Stimulated activated CD4-positive, alpha-beta T cell treated with anti-CD3 and anti-CD28 coated beads, TNF-alpha, amount 100 ng/mL, for 48 hours (primary cell): ENCODE results near the gene PLRG1.
A peak's percentile ranks its signal among the peaks of the same experiment; 100 is the strongest.
"Not testable (repeated sequence)": the region's sequence is repeated elsewhere in the genome, so short reads cannot be mapped to it uniquely, and the experiment has no call there.

ENCODE experiments used
- DNase-seq, 3 donors: peaks; one replicate each; pipeline ENCODE4 v3.0.0-alpha.2; 2020; ENCODE audit warnings: low read depth in 3 of 3

PLRG1 gene

DNA sequence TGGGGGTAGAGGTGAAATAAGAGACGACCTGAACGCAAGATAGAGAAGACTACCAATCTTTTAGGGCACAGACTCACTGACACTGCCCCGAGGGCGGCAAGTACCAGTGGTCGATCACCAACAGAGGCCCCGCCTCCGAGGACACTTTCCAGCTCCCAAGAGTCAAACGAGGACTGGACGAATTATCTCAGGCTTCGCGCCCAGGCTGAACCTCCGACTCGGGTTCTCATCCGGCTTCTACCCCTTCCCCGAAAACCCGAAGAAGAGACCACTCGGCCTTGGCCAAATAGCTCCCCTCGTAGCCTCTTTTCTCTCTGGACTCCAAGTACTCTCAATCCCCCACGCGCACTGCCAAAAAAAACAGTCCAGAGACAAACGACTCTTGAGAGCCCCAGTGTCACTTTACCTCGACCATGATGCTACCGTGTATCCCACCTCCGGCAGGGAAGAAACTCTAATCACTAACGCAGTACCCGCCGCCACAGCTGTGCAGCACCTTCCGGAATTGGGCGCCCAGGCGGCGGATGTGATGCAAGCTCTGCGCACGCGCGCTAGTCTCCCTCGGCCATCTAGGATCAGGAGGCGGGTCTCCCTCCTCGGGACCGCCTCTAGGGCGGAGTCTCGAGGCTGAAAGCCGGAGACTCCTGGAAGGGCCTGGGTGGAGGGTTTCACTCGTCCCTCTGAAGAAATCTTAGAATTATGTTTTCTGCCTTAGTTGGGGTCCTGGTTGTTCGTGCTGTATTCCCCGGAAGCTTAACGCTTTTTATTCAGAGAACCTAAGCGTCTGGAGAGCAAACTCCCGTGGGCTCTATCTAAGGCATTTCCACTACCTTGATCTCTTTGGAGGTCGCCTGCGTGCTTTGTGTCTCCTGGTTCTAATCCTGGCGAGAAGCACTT, at the start of gene PLRG1:
Gene PLRG1, minus strand, starts transcription at position 507 of the 897 bp plus-strand sequence. Its CDS starts 92 bp downstream, at position 415.
- DNase-seq: peak; percentile 93 to 96 (median 94)

DNA sequence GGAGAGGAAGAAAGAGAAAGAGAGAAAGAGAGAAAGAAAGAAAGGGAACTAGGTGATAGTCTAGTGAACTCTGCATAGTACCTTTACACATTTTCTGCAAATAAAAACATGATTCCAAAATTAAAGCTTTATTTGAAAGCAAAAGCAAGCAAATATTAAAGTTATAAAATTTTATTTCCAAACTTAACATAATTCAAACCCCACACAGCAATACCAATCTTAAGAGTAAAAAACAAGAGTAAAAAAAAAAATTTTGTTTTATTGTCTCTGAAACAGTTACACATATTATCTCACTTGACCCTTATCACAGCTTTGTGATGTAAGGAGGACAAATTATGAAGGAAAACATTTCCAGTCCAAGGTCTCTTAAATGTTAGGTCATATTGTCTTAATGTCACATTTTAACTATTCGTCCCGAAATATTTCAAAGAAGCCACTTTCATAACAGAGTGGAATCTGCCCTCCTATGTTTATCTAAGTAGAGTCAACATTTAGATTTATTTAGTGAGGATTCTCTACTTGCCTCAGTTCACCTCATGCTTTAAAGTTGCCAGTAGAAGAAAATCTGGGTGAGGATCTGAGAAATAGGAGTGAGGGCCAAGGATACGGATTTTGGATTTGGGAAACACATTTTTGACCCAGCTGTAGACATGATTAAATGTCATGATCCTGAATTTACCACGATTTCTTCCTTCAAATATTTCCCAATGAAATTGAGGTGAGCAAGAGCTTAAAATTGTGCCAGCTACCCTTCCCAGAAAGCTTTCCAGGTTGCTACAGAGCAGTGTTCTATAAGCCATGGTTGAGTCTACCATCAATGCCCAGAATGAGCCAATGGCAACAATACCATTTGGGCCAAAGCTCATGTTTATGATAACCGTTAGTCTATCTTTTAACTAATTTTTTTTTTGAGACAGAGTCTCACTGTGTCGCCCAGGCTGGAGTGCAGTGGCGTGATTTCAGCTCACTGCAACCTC, 47.9 kb upstream of the PLRG1 start:
- DNase-seq: no peak

DNA sequence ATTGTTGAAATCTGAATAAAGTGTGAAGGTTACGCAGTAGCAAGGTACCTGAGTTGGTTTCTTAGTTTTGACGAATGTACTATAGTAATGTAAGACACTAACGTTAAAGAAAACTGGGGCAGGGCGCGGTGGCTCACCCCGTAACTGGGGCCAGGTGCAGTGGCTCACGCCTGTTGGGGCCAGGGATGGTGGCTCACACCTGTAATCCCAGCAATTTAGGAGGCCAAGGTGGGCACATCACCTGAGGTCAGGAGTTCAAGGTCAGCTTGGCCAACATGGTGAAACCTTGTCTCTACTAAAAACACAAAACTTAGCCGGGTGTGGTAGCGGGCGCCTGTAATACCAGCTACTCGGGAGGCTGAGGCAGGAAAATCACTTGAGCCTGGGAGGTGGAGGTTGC, 47.1 kb upstream of the PLRG1 start:
- DNase-seq: not testable (repeated sequence)

DNA sequence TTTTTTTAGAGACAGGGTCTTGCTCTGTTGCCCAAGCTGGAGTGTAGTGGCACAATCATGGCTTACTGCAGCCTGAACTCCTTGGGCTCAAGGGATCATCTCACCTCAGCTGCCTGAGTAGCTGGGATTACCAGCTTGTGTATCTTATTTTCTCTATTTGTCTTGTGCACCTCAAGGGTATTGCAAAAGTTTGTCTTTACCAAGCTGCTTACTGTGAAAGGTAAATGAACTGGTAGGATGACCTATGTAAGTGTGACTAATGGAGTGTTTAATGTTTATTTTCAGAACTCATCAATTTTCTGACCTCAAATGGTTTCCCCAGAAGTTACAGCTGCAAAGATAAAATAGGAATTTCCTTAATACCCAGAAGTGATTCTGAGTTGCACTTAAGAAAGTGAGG, 45.6 kb upstream of the PLRG1 start:
- no peak for DNase-seq

DNA sequence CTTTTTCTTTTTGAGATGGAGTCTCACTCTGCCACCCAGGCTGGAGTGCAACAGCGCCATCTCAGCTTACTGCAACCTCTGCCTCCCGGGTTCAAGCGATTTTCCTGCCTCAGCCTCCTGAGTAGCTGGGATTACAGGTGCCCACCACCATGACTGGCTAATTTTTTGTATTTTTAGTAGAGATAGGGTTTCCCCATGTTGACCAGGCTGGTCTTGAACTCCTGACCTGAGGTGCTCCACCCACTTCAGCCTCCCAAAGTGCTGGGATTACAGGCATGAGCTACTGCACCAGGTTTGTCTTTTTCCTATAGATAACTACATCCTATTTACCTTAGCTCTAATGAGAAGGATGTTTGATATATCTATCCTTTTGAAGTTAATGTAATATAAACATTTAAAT, 44.1 kb upstream of the PLRG1 start:
- not testable (repeated sequence) for DNase-seq

DNA sequence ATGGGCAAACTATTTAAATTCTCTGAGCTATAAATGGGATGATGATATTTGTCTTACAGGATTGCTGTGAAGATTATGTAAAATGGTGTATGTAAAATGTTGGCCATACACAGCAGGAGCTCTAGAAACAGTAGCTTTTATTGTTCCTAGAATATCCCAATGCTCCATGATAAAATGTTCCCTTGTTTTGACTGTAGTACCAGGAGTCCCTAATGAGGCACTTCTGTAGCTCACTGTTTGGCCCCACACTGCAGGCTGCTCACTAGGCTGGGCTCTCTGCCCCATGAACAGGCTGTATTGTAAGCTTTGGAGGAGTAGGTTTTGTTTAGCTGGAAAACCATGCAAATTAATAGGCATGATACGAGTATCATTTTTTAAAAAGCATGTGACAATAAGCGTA, 43.7 kb upstream of the PLRG1 start:
- no peak for DNase-seq

DNA sequence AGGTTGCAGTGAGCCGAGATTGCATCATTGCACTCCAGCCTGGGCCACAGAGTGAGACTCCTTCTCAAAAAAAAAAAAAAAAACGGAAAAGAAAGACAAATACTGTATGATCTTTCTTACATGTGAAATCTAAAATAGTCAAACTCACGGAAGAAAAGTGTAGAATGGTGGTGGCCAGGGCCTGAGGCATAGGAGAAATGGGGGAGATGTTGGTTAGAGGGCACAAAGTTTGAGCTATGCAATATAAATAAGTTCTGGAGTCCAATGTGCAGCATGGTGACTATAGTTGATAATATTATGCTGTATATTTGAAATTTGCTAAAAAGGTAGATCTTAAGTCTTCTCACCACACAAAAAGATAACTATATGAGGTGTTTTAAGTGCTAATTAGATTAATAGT, 41.7 kb upstream of the PLRG1 start:
- DNase-seq: no peak

DNA sequence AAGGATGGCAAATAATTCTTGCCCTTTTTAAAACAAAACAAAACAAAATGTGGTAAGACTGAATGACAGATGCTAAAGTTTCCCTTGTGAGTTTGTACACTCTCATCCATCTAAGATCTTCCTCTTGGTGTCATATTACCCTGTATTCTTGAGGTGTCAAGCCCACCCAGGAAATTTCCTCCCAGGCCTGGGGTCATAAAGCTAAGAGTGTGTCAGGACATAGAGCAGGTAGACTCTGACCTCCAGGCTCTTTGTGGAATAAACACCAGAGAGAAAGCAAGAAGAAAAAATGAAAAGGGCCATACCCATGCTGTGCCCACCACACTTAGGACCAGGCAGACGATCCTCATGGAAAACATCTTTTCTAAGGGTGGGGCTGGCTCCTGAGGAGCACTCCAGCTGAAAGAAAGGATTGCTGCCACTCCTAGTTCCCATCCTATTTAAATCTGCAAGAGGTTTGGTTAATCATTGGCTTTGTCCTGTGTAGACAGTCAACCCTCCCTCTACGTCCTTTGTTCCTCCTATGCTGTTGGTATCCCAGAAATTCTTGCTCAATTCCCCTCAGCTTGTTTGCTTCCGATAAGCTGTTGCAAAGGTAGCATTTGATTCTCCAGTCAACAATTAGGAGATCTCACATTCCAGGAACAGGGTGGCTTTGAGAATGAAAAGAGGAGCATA, 40.3 kb upstream of the PLRG1 start, which contains the start of gene FGA:
Gene FGA, minus strand, starts transcription at position 414 of the 678 bp plus-strand sequence. Its CDS starts 55 bp downstream, at position 359.
- no peak for DNase-seq

DNA sequence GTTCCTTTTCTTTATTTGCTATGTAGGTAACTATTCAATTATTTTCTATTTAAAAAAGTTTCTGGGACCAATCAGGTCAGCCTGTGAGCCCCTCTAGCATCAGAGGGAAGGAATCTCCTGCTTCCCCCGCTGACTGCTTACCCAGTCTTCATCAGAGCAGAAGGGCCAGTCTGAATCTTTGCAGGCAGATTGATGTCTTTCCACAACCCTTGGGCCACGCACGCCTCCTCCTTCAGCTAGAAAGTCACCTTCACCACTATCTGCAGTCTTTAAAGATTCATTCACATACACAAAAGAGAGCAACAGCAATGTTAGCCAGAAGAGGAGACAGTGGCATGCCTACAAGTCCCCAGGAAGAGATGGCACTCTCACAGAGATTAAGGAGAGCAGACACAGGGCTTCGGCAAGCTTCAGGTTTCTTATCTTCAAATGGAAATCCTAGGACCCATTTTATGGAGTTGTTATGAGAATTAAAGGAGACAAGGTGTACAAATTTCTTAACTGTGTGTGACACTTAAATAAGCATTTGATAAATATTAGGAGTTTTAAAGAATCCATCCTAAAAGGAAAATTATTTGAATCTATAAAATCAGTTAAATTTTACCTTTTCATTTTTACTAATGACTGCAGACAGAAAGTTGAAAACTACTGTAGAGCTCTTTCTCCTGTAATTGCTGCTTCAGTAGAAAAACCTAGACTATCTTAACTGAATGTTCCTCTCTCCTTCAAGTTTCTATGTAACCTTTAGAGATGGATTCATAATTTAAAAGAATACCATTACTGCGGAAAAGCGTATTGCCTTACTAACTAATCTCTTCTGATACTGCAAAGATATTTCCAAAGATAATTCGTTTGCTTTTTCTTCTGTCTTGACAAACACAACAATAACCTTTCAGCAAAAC, 39.3 kb upstream of the PLRG1 start:
- no peak for DNase-seq

DNA sequence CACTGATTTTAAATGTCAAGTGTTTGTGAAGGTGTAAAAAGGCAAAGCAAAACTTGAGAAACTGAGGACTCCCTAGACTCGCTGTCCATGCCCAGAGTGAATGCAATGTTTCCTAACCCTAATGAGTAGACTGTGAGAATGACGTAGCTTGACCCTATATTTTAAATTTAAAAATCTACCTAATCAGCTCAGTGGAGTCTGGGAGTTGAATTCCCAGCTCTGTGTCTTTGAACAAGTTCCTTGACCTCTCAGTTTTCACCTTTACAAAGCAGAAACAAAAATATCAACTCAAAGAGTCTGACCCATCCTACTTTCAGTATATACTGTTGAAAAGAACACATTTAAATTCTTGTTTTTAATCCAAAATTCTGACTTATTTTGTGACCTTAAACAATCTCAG, 38.0 kb upstream of the PLRG1 start:
- DNase-seq: no peak

DNA sequence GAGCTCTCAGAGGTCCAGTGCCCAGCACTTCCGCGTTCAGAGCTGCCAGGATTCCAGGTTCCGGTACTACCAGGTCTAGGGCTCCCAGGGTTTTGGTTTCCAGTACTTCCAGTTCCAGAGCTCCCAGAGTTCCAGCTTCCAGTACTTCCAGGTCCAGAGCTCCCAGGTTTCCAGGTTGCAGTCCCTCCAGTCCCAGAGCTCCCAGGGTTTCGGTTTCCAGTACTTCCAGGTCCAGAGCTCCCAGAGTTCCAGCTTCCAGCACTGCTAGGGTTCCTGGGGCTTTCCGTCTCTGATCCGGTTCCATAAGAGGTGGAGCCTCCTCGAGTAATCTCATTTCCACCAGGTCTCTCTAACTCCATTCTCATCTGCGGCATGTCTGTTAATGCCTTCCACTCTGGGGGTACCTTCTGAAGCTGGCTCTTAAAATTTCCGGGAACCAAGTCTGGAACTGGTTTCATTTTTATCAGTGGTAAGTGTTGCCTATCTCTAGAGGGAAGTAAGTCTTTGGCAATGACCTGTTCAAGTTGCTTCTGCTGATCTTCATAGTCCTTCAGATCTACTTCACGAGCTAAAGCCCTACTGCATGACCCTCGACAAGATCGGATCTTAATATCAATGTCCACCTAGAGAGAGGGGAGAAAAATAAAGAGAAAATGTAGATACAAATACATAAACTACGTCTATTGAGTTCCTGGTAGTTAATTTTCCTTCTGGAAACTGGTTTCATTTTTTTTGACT, 36.3 kb upstream of the PLRG1 start:
- DNase-seq: no peak

DNA sequence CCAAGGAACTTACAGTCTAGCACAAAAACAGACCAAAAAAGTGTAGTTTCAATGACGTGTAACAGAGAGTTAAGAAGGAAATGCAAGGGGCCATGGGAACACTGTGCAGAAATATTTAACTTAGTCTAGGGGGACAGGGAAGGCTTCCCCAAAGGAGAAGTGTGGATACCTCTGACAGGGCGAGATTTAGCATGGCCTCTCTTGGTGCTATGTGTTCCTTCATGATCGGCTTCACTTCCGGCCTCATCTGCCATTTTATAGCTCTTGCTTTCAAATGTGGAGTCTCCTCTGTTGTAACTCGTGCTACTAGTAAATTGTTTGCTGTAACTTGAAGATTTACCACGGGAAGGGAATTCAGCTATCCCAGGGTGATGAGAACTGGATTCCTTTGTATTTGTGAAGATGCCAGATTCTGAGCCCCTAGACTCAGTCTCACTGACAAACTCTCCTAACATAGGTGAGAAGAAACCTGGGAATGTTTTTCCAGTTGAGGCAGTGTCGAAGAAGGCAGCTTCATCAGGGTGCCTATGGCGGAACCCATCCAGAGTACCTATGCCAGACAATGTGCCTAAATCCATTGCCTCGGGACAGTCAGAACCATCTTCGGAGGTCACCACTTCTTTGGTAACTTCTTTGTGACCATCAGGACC, 35.3 kb upstream of the PLRG1 start:
- no peak for DNase-seq

DNA sequence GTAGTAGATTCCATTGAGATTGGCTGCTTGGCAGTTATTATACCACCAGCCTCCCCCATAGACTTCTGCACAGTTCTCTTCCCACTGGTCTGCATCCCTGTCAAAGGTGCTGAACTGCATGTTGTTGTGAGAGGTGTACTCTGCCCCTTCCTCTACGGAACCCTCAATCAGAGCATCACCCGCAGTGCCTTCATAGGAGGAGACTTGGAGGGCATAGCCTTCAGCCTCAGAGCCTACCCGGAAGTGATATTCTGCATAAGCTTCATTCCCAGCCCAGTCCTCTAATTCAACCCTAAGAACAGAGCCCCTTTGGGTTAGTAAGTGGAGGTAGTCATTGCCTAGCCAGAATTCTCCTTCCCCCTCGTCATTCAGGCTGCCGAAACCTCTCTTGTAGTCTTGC, 34.1 kb upstream of the PLRG1 start:
- DNase-seq: no peak

DNA sequence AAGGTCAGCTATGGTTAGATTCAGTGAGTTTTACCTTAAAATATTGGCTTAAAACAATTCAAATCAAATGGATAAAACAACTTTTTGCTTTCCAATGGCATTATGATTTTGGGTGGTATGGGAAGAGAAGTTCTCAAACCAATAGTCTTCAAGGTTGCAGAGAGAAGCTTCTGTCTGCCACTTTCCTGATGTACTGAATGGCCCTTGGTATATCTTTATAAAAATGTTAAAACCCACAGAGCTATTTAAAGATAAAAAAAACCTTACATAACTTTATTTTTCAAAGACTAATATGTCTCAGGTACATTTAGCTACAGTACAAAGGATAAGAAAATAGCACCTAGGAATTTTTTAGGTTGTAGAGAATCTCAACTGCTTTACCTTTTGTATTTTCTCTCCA, 33.5 kb upstream of the PLRG1 start:
- no peak for DNase-seq

DNA sequence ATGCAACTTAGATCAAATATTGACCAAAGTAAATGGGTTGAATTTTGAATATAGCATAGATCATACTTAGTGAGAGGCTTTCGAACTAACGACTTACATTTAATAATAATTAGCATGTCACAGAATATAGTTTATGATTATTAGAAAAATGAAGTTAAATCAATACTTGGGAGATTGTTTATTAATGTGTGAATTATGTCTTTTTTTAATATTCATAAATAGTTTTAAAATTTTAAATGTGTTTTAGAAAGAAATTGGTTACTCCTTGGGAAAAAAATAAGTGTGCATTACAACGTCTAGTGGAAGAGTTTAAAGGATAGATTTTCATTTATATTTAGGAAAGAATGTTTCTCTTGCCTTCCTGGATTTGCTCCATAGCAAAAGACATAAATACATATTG, 33.0 kb upstream of the PLRG1 start:
- DNase-seq: no peak

DNA sequence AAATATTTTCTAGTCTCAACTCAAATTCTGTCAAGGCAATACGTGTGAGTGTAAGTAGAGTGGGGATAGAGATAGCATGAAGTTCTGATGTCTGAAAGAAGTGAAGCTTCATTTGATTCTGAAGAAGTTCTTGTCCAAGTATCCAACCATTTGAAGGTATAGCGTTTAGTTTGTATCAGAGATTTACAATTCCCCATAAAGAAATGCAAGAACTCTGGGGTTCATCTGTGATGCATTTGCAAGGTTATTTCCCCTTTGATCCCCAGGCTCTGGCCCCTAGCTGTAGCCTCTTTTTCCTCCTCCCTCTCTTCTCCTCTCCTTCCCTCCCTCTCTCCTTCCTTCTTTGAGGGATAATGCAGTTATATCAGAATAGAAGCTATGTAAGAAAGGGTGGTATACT, 32.5 kb upstream of the PLRG1 start:
- no peak for DNase-seq

DNA sequence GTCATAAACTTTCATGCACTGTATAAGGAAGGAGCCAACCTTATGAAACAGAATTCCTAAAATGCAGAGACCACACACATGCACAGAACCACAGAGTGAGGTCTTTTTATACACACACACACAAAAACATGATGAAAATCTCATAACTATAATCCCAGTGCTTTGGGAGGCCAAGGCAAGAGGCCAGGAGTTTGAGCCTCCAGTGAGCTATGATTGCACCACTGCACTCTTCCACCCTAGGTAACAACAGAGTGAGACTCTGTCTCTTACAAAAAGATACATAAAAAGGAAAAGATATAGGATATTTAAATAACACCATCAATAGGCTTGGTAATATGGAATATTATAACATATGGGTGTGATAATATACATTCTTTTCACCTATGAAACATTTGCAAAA, 29.7 kb upstream of the PLRG1 start:
- no peak for DNase-seq

DNA sequence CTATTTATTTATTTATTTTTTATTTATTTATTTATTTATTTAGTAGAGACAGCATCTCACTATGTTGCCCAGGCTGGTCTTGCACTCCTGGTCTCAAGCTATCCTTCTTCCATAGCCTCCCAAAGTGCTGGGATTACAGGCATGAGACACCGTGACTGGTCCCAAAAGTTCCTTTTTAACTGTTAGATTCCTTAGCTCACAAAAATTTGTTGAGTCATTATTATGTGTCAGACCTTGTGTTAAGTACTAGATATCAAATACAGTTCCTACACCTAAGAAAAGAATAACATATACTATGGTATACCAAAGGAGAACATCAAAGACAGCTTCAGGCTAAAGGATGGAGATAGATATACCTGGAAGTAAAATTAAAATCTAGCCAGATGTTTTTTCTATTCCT, 28.7 kb upstream of the PLRG1 start:
- DNase-seq: no peak

DNA sequence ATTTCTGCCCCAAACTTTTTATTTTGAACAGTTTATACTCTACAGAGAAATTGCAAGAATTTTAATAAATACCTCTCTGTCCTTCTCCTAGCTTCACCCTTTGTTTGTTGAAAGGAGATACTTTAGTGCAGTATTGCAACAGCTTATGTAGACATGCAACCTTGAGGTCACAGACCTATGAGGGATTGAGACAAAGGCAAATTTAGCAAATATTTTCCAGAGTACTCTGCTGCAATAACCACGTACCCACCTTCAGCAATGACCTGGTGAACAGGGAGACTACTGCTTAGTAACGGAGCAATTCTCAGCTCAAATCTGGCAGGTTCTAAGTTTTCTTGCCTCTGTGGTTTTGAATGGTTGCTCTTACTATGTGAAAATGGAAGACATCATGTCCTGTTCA, 27.1 kb upstream of the PLRG1 start:
- no peak for DNase-seq

DNA sequence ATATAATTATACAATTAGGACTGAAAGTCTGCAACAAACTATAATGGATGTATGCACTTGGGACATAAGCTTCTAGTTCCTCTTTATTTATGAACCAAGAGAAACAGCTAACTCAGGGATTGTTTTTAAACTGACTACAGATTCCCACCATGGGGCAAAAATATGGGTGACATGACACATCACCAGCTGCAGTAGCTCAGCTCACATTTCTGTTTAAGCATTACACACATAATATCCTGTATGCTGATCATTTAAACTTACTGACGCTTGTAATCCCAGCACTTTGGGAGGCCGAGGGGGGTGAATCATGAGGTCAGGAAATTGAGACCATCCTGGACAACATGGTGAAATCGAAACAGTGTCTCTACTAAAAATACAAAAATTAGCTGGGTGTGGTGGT, 24.1 kb upstream of the PLRG1 start:
- no peak for DNase-seq
